Activated CD8-positive, alpha-beta memory T cell treated with anti-CD3 and anti-CD28 coated beads for 4 hours (primary cell): Measurements from ENCODE around the gene ALDH1B1.

Source experiments
- DNase-seq, 2 donors: peaks; one replicate each; pipeline ENCODE4 v3.0.0-alpha.2; 2020; ENCODE audit warnings: low read depth in 2 of 2

ALDH1B1 gene

DNA sequence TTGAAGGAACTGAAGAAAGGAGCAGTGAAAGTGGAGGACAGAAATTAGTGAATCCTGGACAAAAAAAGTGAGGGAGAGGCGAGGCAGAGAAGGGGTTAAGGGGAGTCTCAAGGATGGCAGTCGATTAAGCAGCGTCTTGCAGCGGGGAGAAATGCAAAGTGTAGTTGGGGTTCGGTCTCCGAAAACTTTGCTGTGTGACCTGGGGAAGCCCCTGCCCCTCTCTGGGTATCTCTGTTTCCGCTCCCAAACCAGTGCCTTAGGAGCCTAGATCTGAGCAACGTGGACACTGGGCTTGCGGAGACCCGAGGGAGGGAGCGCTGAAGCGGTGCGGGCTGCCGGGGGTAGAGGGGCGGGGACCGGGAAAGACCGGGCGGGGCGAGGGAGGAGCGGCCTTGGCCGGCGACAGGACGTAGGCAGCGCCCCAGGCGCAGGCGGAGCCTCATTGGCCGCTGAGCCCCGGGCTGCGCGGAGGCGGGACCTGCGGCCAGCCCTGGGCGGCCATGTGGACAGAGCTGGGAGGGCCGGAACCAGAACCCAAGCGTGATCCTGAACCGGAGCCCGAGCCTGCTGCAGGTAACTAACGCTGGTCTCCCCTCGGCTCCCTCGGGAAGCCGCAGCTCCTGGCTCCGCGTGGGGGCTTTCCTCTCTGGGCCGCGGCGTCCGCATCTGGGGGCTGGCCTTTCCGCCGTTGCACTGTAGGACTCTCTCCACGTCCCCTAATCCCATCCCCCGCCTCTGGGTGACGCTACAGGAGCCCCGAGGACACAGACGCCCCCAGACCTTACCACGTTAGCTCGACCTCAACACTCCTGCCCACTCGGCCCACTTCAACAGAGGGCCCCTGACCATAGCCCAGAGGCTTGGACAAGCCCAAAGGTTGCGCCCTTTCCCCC lies at the start of gene ALDH1B1:
TSS of gene ALDH1B1 (plus strand) at position 468 of the 893 bp plus-strand sequence. CDS start 3,047 bp downstream, outside the sequence.
- peak; percentile 25 to 53 for DNase-seq

- DNase-seq: no peak
Observed at GRCh38 chr9:38343037-38343436, 49.5 kb upstream of the ALDH1B1 start.

GRCh38 chr9:38343552-38343951 lies 49.0 kb upstream of the ALDH1B1 start:
- no peak for DNase-seq

- no peak for DNase-seq
Observed at GRCh38 chr9:38344566-38345324, 47.8 kb upstream of the ALDH1B1 start.

GRCh38 chr9:38345851-38346755 lies 46.4 kb upstream of the ALDH1B1 start:
- DNase-seq: no peak

- DNase-seq: no peak
Observed at GRCh38 chr9:38346811-38347210, 45.7 kb upstream of the ALDH1B1 start.

DNA sequence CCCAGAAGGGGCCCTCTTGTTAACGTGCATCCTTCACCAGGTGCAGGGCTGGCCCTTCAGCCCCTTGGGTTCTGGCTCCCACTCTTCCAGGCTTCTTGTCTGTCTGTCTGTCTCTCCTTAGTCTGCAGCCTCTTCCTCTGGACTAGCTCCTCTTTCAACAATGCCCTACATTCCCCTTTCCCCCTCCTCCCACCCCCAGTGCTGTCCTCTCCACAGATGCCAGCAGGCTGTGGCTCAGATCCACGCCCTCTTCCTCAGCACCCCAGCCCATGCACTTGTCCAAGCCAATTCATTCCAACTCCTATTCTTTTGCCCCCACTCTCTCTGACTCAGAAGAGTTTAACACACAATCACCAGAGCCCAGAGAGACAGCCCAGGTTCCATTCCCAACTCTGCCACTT lies 45.2 kb upstream of the ALDH1B1 start:
- DNase-seq: no peak

GRCh38 chr9:38347946-38348345 lies 44.6 kb upstream of the ALDH1B1 start:
- DNase-seq: no peak

DNA sequence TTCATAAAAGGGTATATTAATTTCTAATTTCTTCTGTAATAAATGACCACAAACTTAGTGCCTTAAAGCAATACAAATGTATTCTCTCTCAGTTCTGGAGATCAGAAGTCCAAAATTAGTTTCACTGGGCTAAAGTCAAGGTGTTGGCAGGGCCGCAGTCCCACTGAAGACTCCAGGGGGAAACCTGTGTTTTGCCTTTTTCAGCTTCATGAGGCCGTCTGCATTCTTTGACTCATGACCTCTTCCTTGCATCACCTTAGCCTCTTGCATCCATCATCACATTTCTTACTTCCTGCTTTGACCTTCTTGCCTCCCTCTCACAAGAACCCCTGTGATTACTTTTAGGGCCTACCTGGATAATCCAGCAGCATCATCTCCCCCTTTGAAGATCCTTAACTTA lies 42.0 kb upstream of the ALDH1B1 start:
- no peak for DNase-seq

DNA sequence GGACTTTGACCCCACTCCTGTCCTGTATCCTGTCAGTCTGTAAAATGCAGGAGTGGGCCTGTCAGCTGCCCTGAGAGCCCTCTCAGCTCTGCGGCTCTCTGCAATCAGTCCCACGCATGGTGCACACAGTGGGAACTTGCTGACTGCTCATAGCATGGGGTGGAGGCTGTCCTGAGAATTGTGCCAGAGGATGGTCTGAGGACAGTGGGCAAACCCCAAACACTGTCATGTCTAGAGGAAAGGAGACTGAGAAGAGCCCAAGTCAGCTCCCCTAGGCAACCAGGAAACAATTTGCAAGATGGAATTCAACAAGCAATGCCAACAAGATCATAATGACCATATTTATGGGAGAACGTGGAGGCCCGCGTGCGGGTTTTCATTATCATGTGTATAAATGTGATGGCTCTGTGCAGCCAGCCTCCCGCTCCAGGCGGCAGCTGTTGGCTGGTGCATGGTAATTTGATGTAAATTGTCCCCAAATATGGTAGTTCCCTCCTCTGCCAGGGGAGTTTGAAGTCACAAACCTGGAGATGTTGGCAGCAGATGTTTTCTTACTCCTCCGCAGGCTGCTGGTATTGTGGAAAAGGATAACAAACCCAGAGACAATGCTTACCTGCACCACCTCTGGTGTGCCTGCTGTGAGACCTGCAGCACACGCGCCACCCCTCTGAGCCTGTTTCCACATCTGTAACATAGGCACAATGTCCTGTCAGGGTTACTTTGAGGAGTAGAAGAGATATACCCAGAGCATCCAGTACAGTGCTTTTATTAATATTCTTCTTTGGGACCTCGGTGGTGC lies 39.8 kb upstream of the ALDH1B1 start:
- DNase-seq: no peak

GRCh38 chr9:38355115-38355514 lies 37.4 kb upstream of the ALDH1B1 start:
- DNase-seq: no peak

- no peak for DNase-seq
Observed at GRCh38 chr9:38355517-38356120, 36.9 kb upstream of the ALDH1B1 start.

GRCh38 chr9:38356851-38357250 lies 35.7 kb upstream of the ALDH1B1 start:
- DNase-seq: no peak

- DNase-seq: no peak
Observed at GRCh38 chr9:38357350-38358114, 35.0 kb upstream of the ALDH1B1 start.

- no peak for DNase-seq
Observed at GRCh38 chr9:38358390-38359296, 33.9 kb upstream of the ALDH1B1 start.

GRCh38 chr9:38359297-38359653 lies 33.2 kb upstream of the ALDH1B1 start:
- DNase-seq: no peak

- no peak for DNase-seq
Observed at GRCh38 chr9:38359689-38360385, 32.7 kb upstream of the ALDH1B1 start.

- DNase-seq: no peak
Observed at GRCh38 chr9:38360839-38361472, 31.5 kb upstream of the ALDH1B1 start.
